NB4 (cell line): ENCODE measurements around the gene SPACA6.

Experiments used
- POLR2A ChIP-seq: IDR thresholded peaks from 2 replicates; pipeline ENCODE4 v1.6.1; 2011; ENCODE audit warnings: mild to moderate bottlenecking; ENCODE audit not compliant: insufficient read length; ENCODE audit errors: extremely low read depth
- TF ChIP-seq, protein P1 (sequence below): IDR thresholded peaks from one replicate; pipeline ENCODE4 v1.5.1; 2012; ENCODE audit warnings: low read depth, low read length
- TF ChIP-seq, protein P2 (sequence below): IDR thresholded peaks from 2 replicates; pipeline ENCODE4 v1.6.1; 2011; ENCODE audit warnings: low read depth, low read length

DNA sequence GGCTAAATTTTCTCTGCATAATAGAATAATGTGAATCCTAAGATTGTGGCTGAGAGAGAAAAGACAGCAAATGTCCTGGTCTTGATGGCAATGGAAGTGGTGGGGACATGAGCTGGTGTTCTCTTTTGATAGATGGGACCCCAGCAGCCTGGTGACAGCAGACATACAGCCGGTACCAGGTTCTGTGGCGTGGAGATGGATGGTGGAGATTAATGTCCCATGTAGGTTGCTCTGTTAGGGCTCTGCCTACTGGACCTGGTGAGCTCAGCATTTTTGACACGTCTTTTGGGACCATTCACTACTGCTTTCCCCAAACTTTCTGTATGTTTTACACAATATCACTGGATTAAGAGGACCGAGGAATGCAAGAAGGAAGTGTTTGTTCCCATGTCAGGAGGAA is 38.3 kb upstream of the SPACA6 start:
- no peak for TF ChIP-seq POLR2A
- TF ChIP-seq, protein P1, sequence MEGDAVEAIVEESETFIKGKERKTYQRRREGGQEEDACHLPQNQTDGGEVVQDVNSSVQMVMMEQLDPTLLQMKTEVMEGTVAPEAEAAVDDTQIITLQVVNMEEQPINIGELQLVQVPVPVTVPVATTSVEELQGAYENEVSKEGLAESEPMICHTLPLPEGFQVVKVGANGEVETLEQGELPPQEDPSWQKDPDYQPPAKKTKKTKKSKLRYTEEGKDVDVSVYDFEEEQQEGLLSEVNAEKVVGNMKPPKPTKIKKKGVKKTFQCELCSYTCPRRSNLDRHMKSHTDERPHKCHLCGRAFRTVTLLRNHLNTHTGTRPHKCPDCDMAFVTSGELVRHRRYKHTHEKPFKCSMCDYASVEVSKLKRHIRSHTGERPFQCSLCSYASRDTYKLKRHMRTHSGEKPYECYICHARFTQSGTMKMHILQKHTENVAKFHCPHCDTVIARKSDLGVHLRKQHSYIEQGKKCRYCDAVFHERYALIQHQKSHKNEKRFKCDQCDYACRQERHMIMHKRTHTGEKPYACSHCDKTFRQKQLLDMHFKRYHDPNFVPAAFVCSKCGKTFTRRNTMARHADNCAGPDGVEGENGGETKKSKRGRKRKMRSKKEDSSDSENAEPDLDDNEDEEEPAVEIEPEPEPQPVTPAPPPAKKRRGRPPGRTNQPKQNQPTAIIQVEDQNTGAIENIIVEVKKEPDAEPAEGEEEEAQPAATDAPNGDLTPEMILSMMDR, result no peak
- TF ChIP-seq, protein P2, sequence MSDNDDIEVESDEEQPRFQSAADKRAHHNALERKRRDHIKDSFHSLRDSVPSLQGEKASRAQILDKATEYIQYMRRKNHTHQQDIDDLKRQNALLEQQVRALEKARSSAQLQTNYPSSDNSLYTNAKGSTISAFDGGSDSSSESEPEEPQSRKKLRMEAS, result no peak
